ENCODE results near the gene NSG2. TPM values are rescaled to one million over a fixed set of nuclear protein-coding genes. Genes with fewer than 3 reads are reported as not detected.

NSG2 gene
- polyA plus RNA-seq, 5 donors = 2.2 to 3.2 (median 2.5) TPM

GRCh38 chr5:174058433-174059122 is 13.1 kb downstream of the NSG2 start:
- no peak for DNase-seq

GRCh38 chr5:174059247-174059646 is 13.7 kb downstream of the NSG2 start:
- no peak for DNase-seq

- no peak for DNase-seq
These were observed 17.7 kb downstream of the NSG2 start for GRCh38 chr5:174063082-174063756.

- DNase-seq = no peak
These were observed 18.7 kb downstream of the NSG2 start for GRCh38 chr5:174064171-174064570.

- no peak for DNase-seq
These were observed 20.2 kb downstream of the NSG2 start for GRCh38 chr5:174065528-174066197.

- no peak for DNase-seq
These were observed 22.0 kb downstream of the NSG2 start for GRCh38 chr5:174067499-174067898.

DNA sequence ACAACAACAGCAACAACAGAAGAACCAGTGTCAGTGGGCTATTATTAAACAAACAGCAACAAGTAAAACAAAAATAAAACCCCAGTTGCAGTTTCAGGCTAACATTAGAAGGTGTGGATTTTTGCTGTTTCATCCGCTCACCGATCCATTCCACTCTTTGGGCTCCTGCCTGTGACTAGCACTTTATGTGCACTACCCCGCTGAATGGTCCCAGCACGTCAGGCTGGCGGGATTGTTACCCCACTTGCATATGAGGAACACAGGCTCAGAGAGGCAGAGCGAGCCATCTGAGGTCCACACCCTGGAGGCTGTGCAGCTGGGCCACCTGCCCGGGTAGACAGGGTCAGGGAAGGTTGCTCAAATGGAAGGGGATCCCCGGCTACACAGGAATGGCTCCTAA is 26.0 kb downstream of the NSG2 start:
- no peak for DNase-seq

- no peak for DNase-seq
These were observed 27.7 kb downstream of the NSG2 start for GRCh38 chr5:174073122-174073660.

DNA sequence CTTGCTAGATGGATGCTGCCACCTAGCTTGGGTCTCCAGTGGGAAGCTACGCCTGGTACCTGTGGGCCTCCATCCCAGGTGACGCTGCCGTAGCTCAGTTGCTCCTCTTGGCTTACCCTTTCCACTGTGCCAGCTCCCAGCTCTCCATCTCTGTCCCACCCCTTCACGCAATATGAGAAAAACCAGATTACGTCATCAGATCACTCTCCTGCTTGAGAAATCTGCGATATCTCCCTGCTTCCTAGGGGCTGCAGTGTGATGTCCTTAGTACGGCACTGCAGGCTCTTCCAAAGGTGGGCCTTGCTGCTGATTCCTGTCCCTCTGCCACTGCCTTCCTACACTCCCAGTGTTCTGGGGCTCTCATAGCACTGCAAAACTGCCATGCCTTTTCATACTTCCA is 28.9 kb downstream of the NSG2 start:
- DNase-seq = no peak

DNA sequence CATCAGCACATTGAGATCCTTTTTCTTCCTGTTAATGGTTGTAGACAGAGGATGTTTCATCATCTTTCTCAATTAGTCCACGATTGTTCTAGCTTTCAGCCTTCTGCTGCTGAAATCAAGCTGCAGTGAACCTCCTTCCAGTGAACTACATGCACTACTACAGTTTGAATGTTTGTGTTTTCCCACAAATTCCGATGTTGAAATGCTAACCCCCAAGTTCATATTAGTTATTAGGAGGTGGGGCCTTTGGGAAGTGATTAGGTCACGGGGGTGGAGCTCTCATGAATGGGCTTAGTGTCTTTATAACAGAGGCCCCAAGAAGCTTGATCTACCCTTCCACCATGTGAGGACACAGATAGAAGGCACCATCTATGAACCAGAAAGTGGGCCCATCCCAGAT is 32.9 kb downstream of the NSG2 start:
- no peak for DNase-seq

DNA sequence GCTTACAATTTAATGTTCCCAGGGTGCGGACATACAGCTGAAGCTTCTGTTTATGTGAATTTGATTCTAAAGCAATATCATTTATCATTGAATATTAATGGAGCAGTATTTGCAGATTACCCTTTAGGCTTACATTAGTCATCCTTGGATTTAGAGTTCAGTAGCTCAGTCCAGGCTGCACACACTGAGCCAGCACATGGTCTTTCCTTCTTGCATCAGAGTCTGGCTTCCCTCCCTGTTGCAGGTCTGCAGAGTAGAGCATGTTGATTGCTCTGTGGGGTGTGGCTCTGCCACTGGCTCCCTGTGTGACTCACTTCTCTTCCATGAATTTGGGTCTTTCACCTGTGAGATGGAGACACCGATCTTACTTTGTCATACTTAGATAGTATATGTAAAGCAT is 36.8 kb downstream of the NSG2 start:
- DNase-seq = no peak

DNA sequence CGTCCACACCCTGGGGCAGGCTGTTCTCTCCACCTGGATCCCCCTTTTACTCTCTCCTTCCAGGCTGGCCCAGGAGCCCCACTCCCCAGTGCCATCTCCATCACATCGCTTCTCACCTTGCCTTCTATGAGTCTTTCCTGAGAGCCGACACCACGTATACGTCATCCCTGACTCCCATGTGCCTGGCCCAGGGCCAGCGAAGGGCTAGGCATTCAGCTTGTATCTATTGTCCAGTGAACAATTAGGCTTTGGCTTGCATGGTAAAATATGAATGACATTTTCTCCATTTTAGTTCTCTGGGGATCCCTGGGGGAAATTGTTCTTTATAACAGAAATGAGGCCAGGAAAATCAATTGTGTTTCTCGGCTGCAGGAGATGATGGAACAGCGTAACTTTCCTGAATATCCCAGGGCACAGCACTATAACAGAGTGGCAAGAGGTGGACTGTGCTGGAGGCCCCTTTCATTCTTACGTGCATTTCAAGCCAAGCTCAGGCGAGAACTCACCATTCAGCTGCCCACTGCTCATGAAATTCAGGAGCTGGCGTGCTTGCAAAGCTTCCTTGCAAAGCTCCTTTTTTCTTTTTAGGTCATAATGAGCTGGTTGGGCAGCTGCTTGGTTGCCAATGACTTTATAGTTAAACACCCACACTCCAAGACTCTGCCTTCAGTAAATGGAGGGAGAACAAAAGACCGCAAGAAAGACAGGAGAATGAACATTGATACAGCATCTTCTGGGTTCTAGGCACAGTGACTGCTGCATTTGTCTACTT is 37.7 kb downstream of the NSG2 start:
- DNase-seq = no peak

- DNase-seq = no peak
These were observed 39.2 kb downstream of the NSG2 start for GRCh38 chr5:174084691-174085154.

DNA sequence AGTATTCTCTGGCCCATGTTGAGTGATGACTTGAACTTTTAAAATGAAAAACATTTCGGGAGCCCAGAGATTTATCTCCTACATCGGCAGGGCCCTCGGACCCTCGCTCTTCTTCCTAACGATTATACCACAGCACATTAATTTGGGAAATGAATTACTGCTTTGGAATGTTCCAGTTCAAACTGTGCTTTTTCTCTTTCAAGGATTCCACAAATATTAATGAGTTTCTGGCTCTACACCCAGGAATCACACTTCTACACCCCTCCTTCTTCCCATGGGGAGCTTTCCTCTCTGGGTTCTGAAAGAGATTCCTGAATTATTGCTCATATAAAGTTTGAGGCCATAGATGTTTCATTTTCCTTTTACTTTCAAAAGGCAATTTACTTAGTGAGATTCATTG is 41.2 kb downstream of the NSG2 start:
- no peak for DNase-seq

DNA sequence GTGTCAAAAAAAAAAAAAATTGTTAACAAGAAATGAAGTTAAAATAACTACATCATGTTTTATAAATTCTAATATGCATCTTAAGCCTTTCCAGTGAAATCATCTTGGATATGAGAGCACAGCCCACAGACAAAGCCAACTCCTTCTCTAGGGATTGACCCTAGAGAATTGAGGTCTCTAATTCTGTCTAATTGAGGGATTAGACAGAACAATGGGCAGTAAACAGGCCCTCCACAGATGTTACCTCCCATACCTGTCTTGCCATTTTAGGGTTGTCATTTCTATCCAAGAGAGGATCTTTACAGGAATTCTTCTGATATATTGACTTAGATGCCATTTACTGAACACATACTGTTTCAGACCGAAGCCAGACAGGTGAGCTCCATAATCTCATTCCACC is 42.3 kb downstream of the NSG2 start:
- DNase-seq = no peak

DNA sequence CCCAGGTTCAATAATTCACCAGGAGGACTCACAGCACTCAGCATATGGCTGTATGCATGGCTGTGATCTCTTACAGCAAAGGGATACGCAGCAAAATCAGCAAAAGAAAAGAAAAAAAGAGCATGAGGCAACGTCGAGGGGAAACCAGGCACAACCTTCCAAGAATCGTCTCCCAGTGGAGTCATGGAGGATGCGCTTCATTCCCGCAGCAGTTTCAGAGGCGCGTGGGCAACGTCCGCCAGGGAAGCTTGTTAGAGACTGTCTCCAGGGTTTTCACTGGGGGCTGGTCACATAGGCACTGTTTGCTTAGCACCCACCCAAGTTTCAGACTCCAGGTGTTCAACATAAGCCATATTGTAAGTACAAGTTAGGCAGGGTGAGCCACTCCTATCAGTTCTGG is 44.6 kb downstream of the NSG2 start:
- DNase-seq = no peak

DNA sequence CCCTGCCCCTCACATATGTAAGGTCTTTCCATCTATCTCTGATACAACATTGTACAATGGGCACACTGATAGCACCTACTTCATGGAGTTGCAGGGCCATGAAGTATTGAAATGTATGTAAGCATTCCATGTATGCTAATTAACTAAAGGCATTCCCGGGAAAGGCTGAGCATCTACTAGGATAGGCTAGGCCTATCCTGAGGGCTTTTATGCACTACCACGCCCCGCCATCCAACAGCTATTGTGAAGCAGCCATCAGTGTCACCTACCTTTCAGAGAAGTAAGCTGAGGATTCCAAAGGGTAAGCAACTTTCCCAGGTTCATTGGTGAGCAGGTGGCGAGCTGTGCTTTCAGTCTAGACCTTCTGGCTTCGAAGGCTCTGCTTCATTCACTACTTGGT is 47.6 kb downstream of the NSG2 start:
- DNase-seq = no peak

- no peak for DNase-seq
These were observed 49.5 kb downstream of the NSG2 start for GRCh38 chr5:174094857-174095606.

GRCh38 chr5:174096619-174097018 is 51.1 kb downstream of the NSG2 start:
- DNase-seq = no peak

DNA sequence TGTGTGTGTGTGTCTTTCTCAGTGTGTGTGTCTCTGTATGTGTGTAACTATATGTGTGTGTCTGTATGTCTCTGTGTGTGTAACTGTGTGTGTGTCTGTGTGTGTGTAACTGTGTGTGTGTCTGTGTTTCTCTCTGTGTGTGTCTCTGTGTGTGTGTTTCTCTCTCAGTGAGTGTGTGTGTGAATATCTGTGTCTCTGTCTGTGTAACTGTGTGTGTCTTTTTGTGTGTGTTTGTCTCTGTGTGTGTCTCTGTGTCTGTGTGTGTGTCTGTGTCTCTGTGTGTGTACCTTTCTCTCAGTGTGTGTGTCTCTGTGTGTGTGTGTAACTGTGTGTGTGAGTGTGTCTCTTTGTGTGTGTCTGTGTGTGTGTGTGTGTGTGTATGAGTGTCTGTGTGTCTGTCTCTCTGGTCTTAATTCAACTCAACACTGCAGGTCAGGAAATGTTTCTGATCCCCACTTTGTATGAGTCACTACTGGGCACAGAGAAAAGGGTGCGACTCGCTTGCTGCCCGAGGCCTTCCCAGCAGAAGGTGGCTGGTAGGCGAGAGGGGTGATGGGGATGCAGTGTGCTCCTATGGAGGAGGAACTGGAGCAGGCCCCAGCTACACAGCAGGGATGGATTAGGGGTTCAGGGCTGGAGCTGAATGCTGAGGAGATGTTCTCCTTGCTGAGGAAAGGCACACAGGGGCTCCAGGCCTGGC is 52.1 kb downstream of the NSG2 start:
- no peak for DNase-seq

DNA sequence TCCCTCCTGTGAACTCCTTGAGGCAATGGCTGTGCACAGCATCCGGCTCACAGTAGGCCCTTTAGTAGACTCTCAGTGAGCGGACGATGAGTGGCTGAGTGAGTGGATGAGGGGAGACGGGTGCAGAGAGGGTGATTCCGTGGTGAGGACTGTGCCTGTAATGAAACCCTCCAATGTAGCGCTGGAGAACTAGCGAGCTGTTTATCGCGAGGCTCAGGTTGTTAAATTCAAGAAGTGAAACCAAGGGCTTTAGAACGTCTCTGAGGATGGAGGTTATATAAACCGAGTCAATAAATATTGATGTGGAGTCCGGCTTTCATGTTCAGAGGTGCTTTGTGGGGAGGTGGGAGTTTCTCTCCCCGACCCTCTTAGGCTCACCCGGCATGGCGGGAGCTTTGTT is 53.2 kb downstream of the NSG2 start:
- no peak for DNase-seq

All from right lung (tissue), 5 donors.